ENCODE results near the gene ACYP2.

DNA sequence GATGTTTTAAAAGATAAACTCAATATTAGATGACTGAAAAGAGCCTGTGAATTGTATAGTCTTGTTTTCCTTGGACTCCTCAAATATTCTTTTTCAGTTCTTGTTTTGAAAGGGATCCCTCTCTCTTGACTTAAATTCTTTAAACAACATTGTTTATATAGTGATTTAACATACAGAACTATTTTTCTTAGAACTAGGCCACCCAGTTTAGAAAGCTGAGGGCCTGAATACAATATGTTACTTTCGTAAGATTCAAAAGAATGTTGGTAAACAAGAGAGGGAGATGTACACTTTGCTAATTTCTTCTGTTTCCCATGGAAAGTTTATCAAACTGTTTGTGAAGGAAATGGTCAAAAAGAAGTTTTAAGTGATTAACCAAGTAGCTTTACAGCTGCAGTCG, 146.1 kb downstream of the ACYP2 start:
- TF ChIP-seq, protein P1, sequence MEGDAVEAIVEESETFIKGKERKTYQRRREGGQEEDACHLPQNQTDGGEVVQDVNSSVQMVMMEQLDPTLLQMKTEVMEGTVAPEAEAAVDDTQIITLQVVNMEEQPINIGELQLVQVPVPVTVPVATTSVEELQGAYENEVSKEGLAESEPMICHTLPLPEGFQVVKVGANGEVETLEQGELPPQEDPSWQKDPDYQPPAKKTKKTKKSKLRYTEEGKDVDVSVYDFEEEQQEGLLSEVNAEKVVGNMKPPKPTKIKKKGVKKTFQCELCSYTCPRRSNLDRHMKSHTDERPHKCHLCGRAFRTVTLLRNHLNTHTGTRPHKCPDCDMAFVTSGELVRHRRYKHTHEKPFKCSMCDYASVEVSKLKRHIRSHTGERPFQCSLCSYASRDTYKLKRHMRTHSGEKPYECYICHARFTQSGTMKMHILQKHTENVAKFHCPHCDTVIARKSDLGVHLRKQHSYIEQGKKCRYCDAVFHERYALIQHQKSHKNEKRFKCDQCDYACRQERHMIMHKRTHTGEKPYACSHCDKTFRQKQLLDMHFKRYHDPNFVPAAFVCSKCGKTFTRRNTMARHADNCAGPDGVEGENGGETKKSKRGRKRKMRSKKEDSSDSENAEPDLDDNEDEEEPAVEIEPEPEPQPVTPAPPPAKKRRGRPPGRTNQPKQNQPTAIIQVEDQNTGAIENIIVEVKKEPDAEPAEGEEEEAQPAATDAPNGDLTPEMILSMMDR (IDR thresholded peaks at IDR 0.05), result no peak
- TF ChIP-seq POLR2A (IDR thresholded peaks at IDR 0.05) (no peak), EP300 (IDR thresholded peaks at IDR 0.05) (no peak)
